Hepatocyte (in vitro differentiated cells): ENCODE measurements around the gene DENND6B. TPM values are rescaled to one million over a fixed set of nuclear protein-coding genes. Genes with fewer than 3 reads are reported as not detected.

Experiments
- DNase-seq: peaks from one replicate; pipeline ENCODE4 v3.0.0-alpha.2; 2016; ENCODE audit warnings: low spot score
- H2AFZ ChIP-seq: fragments of 200-600 bp; sonication (generic); 2 replicates; pipeline ENCODE4 v1.6.0; 2016; ENCODE audit warnings: antibody characterized with exemption, mild to moderate bottlenecking
- H3K27ac ChIP-seq: fragments of 200-600 bp; sonication (generic); 2 replicates; pipeline ENCODE4 v1.5.1; 2016; ENCODE audit warnings: mild to moderate bottlenecking
- H3K27me3 ChIP-seq: fragments of 200-600 bp; sonication (generic); 2 replicates; pipeline ENCODE4 v1.6.1; 2016
- H3K36me3 ChIP-seq: fragments of 200-600 bp; sonication (generic); replicated peaks from 2 replicates; pipeline ENCODE4 v1.5.1; 2016; ENCODE audit warnings: low read depth; ENCODE audit not compliant: insufficient read depth
- H3K4me1 ChIP-seq: fragments of 200-600 bp; sonication (generic); 2 replicates; pipeline ENCODE4 v1.5.1; 2016; ENCODE audit warnings: mild to moderate bottlenecking, moderate library complexity; ENCODE audit not compliant: insufficient read depth
- H3K4me2 ChIP-seq: fragments of 200-600 bp; sonication (generic); 2 replicates; pipeline ENCODE4 v1.6.0; 2016
- H3K4me3 ChIP-seq: fragments of 200-600 bp; sonication (generic); 2 replicates; pipeline ENCODE4 v1.5.1; 2016; ENCODE audit warnings: mild to moderate bottlenecking
- H3K79me2 ChIP-seq: fragments of 200-600 bp; sonication (generic); 2 replicates; pipeline ENCODE4 v1.6.0; 2017; ENCODE audit warnings: mild to moderate bottlenecking
- H3K9me2 ChIP-seq: fragments of 200-600 bp; sonication (generic); replicated peaks from 2 replicates; pipeline ENCODE4 v1.6.0; 2017; ENCODE audit warnings: mild to moderate bottlenecking; ENCODE audit not compliant: insufficient read depth
- H3K9me3 ChIP-seq: fragments of 200-600 bp; sonication (generic); 2 replicates; pipeline ENCODE4 v1.5.1; 2016; ENCODE audit warnings: low read depth, mild to moderate bottlenecking
- H4K20me1 ChIP-seq: fragments of 200-600 bp; sonication (generic); 2 replicates; pipeline ENCODE4 v1.6.0; 2016; ENCODE audit warnings: mild to moderate bottlenecking; ENCODE audit not compliant: insufficient read depth, poor library complexity, severe bottlenecking
- CTCF ChIP-seq: fragments of 200-600 bp; sonication (generic); IDR thresholded peaks from 2 replicates; pipeline ENCODE4 v1.5.1; 2016; ENCODE audit warnings: antibody characterized with exemption, mild to moderate bottlenecking; ENCODE audit not compliant: poor library complexity
- EZH2 ChIP-seq: fragments of 200-600 bp; sonication (generic); IDR thresholded peaks from 2 replicates; pipeline ENCODE4 v1.6.1; 2016; ENCODE audit warnings: antibody characterized with exemption, mild to moderate bottlenecking, borderline replicate concordance
- EZH2phosphoT487 ChIP-seq: fragments of 200-600 bp; sonication (generic); IDR thresholded peaks from one replicate; pipeline ENCODE4 v1.6.1; 2018; ENCODE audit warnings: antibody characterized with exemption, mild to moderate bottlenecking, low read depth, moderate library complexity; ENCODE audit not compliant: unreplicated experiment, severe bottlenecking
- WGBS: methylation state at CpG from one replicate; pipeline ENCODE4 v1.1.6; 2016; ENCODE audit warnings: low lambda C conversion rate; ENCODE audit errors: missing lambda C conversion rate; 5-methylcytosine and 5-hydroxymethylcytosine counted together
- polyA plus RNA-seq: library from polyadenylated mRNA; unstranded; fragments of >200 nt; fragmentation: Nextera tagmentation; extraction: Ambion mirVana; gene quantifications from 2 replicates; pipeline ENCODE4 v1.2.1, GENCODE V29; 2016
- total RNA-seq: library from RNA; depleted of rRNA; stranded (reverse); fragments of >200 nt; gene quantifications from 2 replicates; pipeline ENCODE4 v1.2.3, GENCODE V29; 2014

DENND6B gene
- total and polyA plus RNA-seq, 2 experiments from 2014 or later = 3.3 to 8.7 TPM

GRCh38 chr22:50293441-50294318 lies 33.1 kb downstream of the DENND6B start:
- no peaks in the 10 kb centered on the region for H3K36me3 ChIP-seq
- peak overlapping the region; percentile 99 for H3K27ac ChIP-seq
- H3K79me2 ChIP-seq = peaks cover 97% of the 10 kb centered on the region
- peaks cover 58% of the 10 kb centered on the region for H3K4me1 ChIP-seq
- H4K20me1 ChIP-seq = peaks cover 76% of the 10 kb centered on the region
- TF ChIP-seq CTCF = no peak
- WGBS = 15% methylated on average over 24 of the region's 42 CpGs
- no peaks in the 10 kb centered on the region for H3K27me3 ChIP-seq
- no peak overlapping the region for H2AFZ ChIP-seq
- H3K9me2 ChIP-seq = no peaks in the 10 kb centered on the region
- H3K4me3 ChIP-seq = no peak overlapping the region
- peak; percentile 86 for DNase-seq
- H3K4me2 ChIP-seq = peak overlapping the region; percentile 83
- H3K9me3 ChIP-seq = no peaks in the 10 kb centered on the region

- Histone ChIP-seq H3K4me1 (peaks cover 49% of the 10 kb centered on the region), H3K9me3 (no peaks in the 10 kb centered on the region), H3K27me3 (no peaks in the 10 kb centered on the region), H4K20me1 (peaks cover 76% of the 10 kb centered on the region), H3K4me3 (no peak overlapping the region), H3K36me3 (no peaks in the 10 kb centered on the region), H2AFZ (no peak overlapping the region), H3K4me2 (peak overlapping the region; percentile 83), H3K79me2 (peaks cover 97% of the 10 kb centered on the region), H3K9me2 (no peaks in the 10 kb centered on the region), H3K27ac (peak overlapping the region; percentile 99)
- no peak for TF ChIP-seq CTCF
- no peak for TF ChIP-seq EZH2
- TF ChIP-seq EZH2phosphoT487 = no peak
- no peak for DNase-seq
- 80% methylated on average over 19 of the region's 29 CpGs for WGBS
These were observed 34.0 kb downstream of the DENND6B start for GRCh38 chr22:50292643-50293440.

DNA sequence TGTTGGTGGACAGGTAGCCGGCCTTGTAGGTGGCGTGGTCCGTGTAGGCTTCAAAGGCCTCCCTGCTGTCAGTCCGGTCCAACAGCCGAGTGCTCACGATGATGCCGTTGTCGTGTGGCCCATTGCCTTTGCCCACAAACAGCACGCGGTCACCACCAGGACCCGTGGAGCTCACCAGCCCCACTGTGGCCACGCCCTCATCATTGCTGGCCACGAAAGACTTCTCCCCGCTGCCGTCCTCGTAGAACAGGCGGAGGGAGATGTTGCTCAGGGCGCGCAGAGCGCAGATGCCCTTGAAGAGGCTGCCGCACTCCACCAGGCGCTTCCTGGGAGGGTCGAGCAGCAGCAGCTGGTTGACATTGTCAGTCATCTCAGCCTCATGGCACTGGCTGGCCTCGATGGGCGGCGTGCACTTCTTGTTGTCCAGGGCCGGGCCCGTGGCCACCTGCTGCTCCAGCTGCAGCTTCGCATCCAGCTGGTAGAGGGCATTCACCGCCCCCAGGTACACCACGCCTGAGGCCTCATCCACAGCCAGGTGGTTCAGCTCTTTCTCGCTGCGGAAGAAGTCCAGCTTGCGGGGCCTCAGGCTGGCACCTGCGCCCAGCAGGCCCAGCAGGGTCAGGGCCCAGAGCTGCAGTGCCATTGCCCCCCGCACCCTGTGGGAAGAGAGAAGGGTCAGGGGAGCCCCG lies 36.7 kb downstream of the DENND6B start:
- 95% methylated on average over 37 of the region's 37 CpGs for WGBS
- no peak for TF ChIP-seq CTCF
- no peak for TF ChIP-seq EZH2phosphoT487
- TF ChIP-seq EZH2 = no peak
- H2AFZ ChIP-seq = no peak overlapping the region
- H3K4me2 ChIP-seq = no peak overlapping the region
- H3K36me3 ChIP-seq = no peaks in the 10 kb centered on the region
- DNase-seq = no peak
- H3K27me3 ChIP-seq = no peaks in the 10 kb centered on the region
- H3K79me2 ChIP-seq = peaks cover 80% of the 10 kb centered on the region
- peaks cover 59% of the 10 kb centered on the region for H4K20me1 ChIP-seq
- H3K27ac ChIP-seq = no peak overlapping the region
- H3K9me3 ChIP-seq = no peaks in the 10 kb centered on the region
- no peak overlapping the region for H3K4me3 ChIP-seq
- H3K9me2 ChIP-seq = no peaks in the 10 kb centered on the region
- H3K4me1 ChIP-seq = peaks cover 30% of the 10 kb centered on the region
